ENCODE measurements around the gene B9D1. TPM values are rescaled to one million over a fixed set of nuclear protein-coding genes. Genes with fewer than 3 reads are reported as not detected.
A peak's percentile ranks its signal among the peaks of the same experiment; 100 is the strongest.

Gene B9D1
- total RNA-seq, 1 donor from 2014 or later, result 6.7 TPM

DNA sequence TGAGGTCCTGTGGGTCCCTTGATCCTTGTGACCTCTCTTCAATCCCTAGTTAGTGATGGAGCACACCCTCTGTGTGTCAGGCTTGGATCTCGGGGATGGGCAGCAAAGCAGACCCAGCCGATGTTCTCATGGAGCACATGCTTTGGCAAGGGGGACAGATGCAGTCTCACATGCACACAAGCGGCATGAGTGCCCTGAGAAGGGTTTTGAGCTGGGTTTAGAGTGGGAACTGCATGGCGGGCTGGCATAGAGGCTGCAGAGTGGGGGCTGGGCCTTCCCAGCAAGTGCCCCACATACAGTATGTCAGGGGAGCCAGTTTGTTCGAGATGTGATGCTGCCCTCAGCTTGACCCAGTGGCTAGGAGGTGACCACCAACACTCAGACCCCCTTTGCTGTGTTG, 41.6 kb downstream of the B9D1 start:
- POLR2A ChIA-PET, result interaction anchor here (0.6 kb wide), 1 partner anchor 11 kb away, joined by 3 read pairs; no protein-coding TSS in a partner anchor
- CTCF ChIA-PET, result no interaction called here
- TF ChIP-seq CTCF (IDR thresholded peaks at IDR 0.05), result no peak
- Mint-ChIP-seq H3K27me3 (peaks cover 2% of the 10 kb centered on the region), H3K27ac (no peak overlapping the region), H3K36me3 (ENCODE audit: low read depth) (peaks cover 6% of the 10 kb centered on the region), H3K4me1 (peaks cover 6% of the 10 kb centered on the region), H3K9me3 (peaks cover 2% of the 10 kb centered on the region), H3K4me3 (no peak overlapping the region)
- ATAC-seq (ENCODE audit: low read depth) (no peak), DNase-seq (no peak)
- intact Hi-C loops (cut with micrococcal nuclease), result loop anchor here (2.0 kb wide), 1 partner anchor 14 kb away; no protein-coding TSS in a partner anchor

- Mint-ChIP-seq H3K27ac (no peak overlapping the region), H3K27me3 (peaks cover 2% of the 10 kb centered on the region), H3K9me3 (no peaks in the 10 kb centered on the region), H3K4me1 (peaks cover 6% of the 10 kb centered on the region), H3K36me3 (ENCODE audit: low read depth) (peaks cover 8% of the 10 kb centered on the region), H3K4me3 (no peak overlapping the region)
- ChIA-PET POLR2A (no interaction called here), CTCF (no interaction called here)
- intact Hi-C loops (cut with micrococcal nuclease), result loop anchor here (2.0 kb wide), 1 partner anchor 13 kb away; no protein-coding TSS in a partner anchor
- no peak for DNase-seq
- no peak for TF ChIP-seq CTCF (IDR thresholded peaks at IDR 0.05)
- no peak for ATAC-seq (ENCODE audit: low read depth)
Observed at GRCh38 chr17:19319771-19320505, 42.6 kb downstream of the B9D1 start.

DNA sequence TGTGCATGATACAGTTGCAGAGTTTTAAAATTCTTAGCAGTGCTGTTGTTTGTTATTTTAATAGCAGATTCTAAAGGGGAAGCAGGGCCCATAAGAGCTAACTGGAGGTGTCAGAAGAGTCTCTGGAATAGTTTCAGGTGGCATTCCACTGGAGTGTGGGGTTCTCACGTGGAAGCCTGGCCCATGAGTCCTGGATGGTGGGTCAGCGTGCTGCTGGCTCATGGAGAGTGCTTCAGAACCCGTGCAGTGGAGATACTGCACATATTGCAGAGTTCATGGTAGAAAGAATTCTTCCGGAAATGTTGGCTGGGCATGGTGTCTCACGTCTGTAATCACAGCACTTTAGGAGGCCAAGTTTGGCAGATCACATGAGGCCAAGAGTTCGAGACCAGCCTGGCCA, 43.9 kb downstream of the B9D1 start:
- ChIA-PET CTCF (interaction anchor here (1.6 kb wide), 1 partner anchor 12 kb away, joined by 4 read pairs; no protein-coding TSS in a partner anchor), POLR2A (no interaction called here)
- intact Hi-C loops (cut with micrococcal nuclease), result no loop called here
- H3K4me3 Mint-ChIP-seq, result no peak overlapping the region
- peaks cover 12% of the 10 kb centered on the region for H3K36me3 Mint-ChIP-seq (ENCODE audit: low read depth)
- TF ChIP-seq CTCF (IDR thresholded peaks at IDR 0.05), result no peak
- H3K9me3 Mint-ChIP-seq, result no peaks in the 10 kb centered on the region
- H3K27me3 Mint-ChIP-seq, result peaks cover 2% of the 10 kb centered on the region
- ATAC-seq (ENCODE audit: low read depth) (no peak), DNase-seq (no peak)
- H3K27ac Mint-ChIP-seq, result no peak overlapping the region
- H3K4me1 Mint-ChIP-seq, result peaks cover 6% of the 10 kb centered on the region

- Mint-ChIP-seq H3K9me3 (no peaks in the 10 kb centered on the region), H3K27me3 (peaks cover 2% of the 10 kb centered on the region), H3K4me3 (no peak overlapping the region), H3K27ac (no peak overlapping the region), H3K36me3 (ENCODE audit: low read depth) (peaks cover 18% of the 10 kb centered on the region), H3K4me1 (peaks cover 6% of the 10 kb centered on the region)
- ChIA-PET CTCF (interaction anchor here (1.6 kb wide), 1 partner anchor 11 kb away, joined by 4 read pairs; no protein-coding TSS in a partner anchor), POLR2A (no interaction called here)
- intact Hi-C loops (cut with micrococcal nuclease), result loop anchor here (1.0 kb wide), 1 partner anchor 21 kb away; no protein-coding TSS in a partner anchor
- DNase-seq (no peak), ATAC-seq (ENCODE audit: low read depth) (peak; percentile 96)
- TF ChIP-seq CTCF (IDR thresholded peaks at IDR 0.05), result no peak
Observed at GRCh38 chr17:19317359-19318095, 45.0 kb downstream of the B9D1 start.
